CD4-positive, CD25-positive, alpha-beta regulatory T cell (primary cell): ENCODE results near the gene ERCC6. TPM values are rescaled to one million over a fixed set of nuclear protein-coding genes. Genes with fewer than 3 reads are reported as not detected.

Source experiments
- ATAC-seq, 2 donors: fragments of 150-1000 bp; cut with Tn5 transposase; one replicate each; pipeline ENCODE4 v1.10.0; 2021; ENCODE audit warnings: low read depth in 2 of 2, moderate number of reproducible peaks in 2 of 2, moderate library complexity in 1 of 2
- DNase-seq, 3 donors: peaks; one replicate each; pipeline versions ENCODE4 v3.0.0 to v3.0.0-alpha.2; 2012 to 2022; ENCODE audit warnings: mixed read lengths in 1 of 3
- H3K27ac ChIP-seq: one replicate; pipeline ENCODE4 v1.7.0; 2013; ENCODE audit warnings: mild to moderate bottlenecking, low read length; ENCODE audit not compliant: insufficient read depth, poor library complexity, severe bottlenecking
- H3K27me3 ChIP-seq: one replicate; pipeline ENCODE4 v1.7.0; 2013; ENCODE audit warnings: low read length; ENCODE audit not compliant: control insufficient read depth, insufficient read depth
- H3K36me3 ChIP-seq: one replicate; pipeline ENCODE4 v1.7.0; 2013; ENCODE audit warnings: mild to moderate bottlenecking, low read length, moderate library complexity; ENCODE audit not compliant: control insufficient read depth, insufficient read depth
- H3K4me1 ChIP-seq: 2 replicates; pipeline ENCODE4 v1.7.0; 2013; ENCODE audit warnings: mild to moderate bottlenecking, low read length; ENCODE audit not compliant: insufficient read depth, control insufficient read depth, poor library complexity, severe bottlenecking
- H3K4me3 ChIP-seq: one replicate; pipeline ENCODE4 v1.7.0; 2013; ENCODE audit warnings: low read depth, mild to moderate bottlenecking, low read length, moderate library complexity
- H3K9me3 ChIP-seq, 2 experiments: 1 replicate in 1 of 2; 2 replicates in 1 of 2; pipeline ENCODE4 v1.7.0; 2013; ENCODE audit warnings: low read length in 2 of 2, mild to moderate bottlenecking in 1 of 2, moderate library complexity in 1 of 2; ENCODE audit not compliant: control insufficient read depth in 2 of 2
- H3K27ac Mint-ChIP-seq, 3 donors: one replicate each; pipeline ENCODE4 v1.8.0; 2020 to 2022; ENCODE audit warnings: mild to moderate bottlenecking in 3 of 3, mixed read lengths in 3 of 3, moderate library complexity in 2 of 3
- H3K27me3 Mint-ChIP-seq: one replicate; pipeline ENCODE4 v1.8.0; 2022; ENCODE audit warnings: mild to moderate bottlenecking, mixed read lengths
- H3K36me3 Mint-ChIP-seq: one replicate; pipeline ENCODE4 v1.8.0; 2020; ENCODE audit warnings: mixed read lengths
- H3K4me1 Mint-ChIP-seq, 4 donors: one replicate each; pipeline ENCODE4 v1.8.0; 2020 to 2022; ENCODE audit warnings: mixed read lengths in 4 of 4, mild to moderate bottlenecking in 1 of 4
- H3K4me3 Mint-ChIP-seq, 4 donors: one replicate each; pipeline ENCODE4 v1.8.0; 2020 to 2022; ENCODE audit warnings: mild to moderate bottlenecking in 4 of 4, mixed read lengths in 4 of 4, moderate library complexity in 3 of 4
- H3K9me3 Mint-ChIP-seq, 7 donors: one replicate each; pipeline ENCODE4 v1.8.0; 2020 to 2022; ENCODE audit warnings: mixed read lengths in 7 of 7, mild to moderate bottlenecking in 3 of 7, moderate library complexity in 2 of 7
- polyA plus RNA-seq, 4 donors: library from polyadenylated mRNA; unstranded; fragments of 300-500 nt; fragmentation: Illumina TruSeq; gene quantifications; one replicate each; pipeline ENCODE4 v1.2.3, GENCODE V29; 2021
- total RNA-seq: library from RNA; stranded (reverse); gene quantifications from one replicate; pipeline ENCODE4 v1.2.3, GENCODE V29; 2022

ERCC6 gene
- total and polyA plus RNA-seq, 5 donors from 2014 or later = 8.9 to 59.9 (median 14.3) TPM

- H3K27ac Mint-ChIP-seq = peak overlapping the region in 1 of 3 donors; percentile 39
These were observed 33.7 kb upstream of the ERCC6 start for GRCh38 chr10:49572594-49573114.

GRCh38 chr10:49571388-49571787 lies 32.5 kb upstream of the ERCC6 start:
- peaks cover 4% of the 10 kb centered on the region for H3K27me3 Mint-ChIP-seq
- Histone ChIP-seq H3K27ac (no peak overlapping the region), H3K36me3 (no peaks in the 10 kb centered on the region), H3K4me3 (no peak overlapping the region), H3K27me3 (no peaks in the 10 kb centered on the region), H3K9me3 (no peaks in the 10 kb centered on the region), H3K4me1 (no peaks in the 10 kb centered on the region)
- H3K36me3 Mint-ChIP-seq = no peaks in the 10 kb centered on the region
- H3K4me3 Mint-ChIP-seq = no peak overlapping the region
- DNase-seq (peak in 1 of 3 donors; percentile 46), ATAC-seq (no peak)
- H3K27ac Mint-ChIP-seq = no peak overlapping the region
- no peaks in the 10 kb centered on the region for H3K4me1 Mint-ChIP-seq
- H3K9me3 Mint-ChIP-seq = peaks cover 0 to 5% (median 0%) of the 10 kb centered on the region in 7 donors

More at GRCh38 chr10:49572594-49573114, 33.7 kb upstream of the ERCC6 start:
- peaks cover 4% of the 10 kb centered on the region for H3K27me3 Mint-ChIP-seq
- H3K4me3 Mint-ChIP-seq = no peak overlapping the region
- no peaks in the 10 kb centered on the region for H3K4me1 Mint-ChIP-seq
- H3K27ac ChIP-seq = no peak overlapping the region
- no peaks in the 10 kb centered on the region for H3K36me3 ChIP-seq
- H3K9me3 ChIP-seq = no peaks in the 10 kb centered on the region
- H3K4me1 ChIP-seq = no peaks in the 10 kb centered on the region
- H3K9me3 Mint-ChIP-seq = peaks cover 0 to 3% (median 0%) of the 10 kb centered on the region in 7 donors
- no peaks in the 10 kb centered on the region for H3K27me3 ChIP-seq
- no peak overlapping the region for H3K4me3 ChIP-seq
- ATAC-seq (no peak), DNase-seq (no peak)
- no peaks in the 10 kb centered on the region for H3K36me3 Mint-ChIP-seq

- peaks cover 0 to 7% (median 0%) of the 10 kb centered on the region in 7 donors for H3K9me3 Mint-ChIP-seq
- Histone ChIP-seq H3K27ac (no peak overlapping the region), H3K36me3 (no peaks in the 10 kb centered on the region), H3K4me3 (no peak overlapping the region), H3K27me3 (no peaks in the 10 kb centered on the region), H3K9me3 (no peaks in the 10 kb centered on the region), H3K4me1 (no peaks in the 10 kb centered on the region)
- H3K27ac Mint-ChIP-seq = peak overlapping the region in 1 of 3 donors; percentile 77
- no peaks in the 10 kb centered on the region for H3K4me1 Mint-ChIP-seq
- H3K36me3 Mint-ChIP-seq = no peaks in the 10 kb centered on the region
- DNase-seq = no peak
- peaks cover 15% of the 10 kb centered on the region for H3K27me3 Mint-ChIP-seq
- no peak for ATAC-seq
- no peak overlapping the region for H3K4me3 Mint-ChIP-seq
These were observed 30.2 kb upstream of the ERCC6 start for GRCh38 chr10:49569031-49569631.

GRCh38 chr10:49568235-49568634 lies 29.3 kb upstream of the ERCC6 start:
- Mint-ChIP-seq H3K36me3 (no peaks in the 10 kb centered on the region), H3K27ac (no peak overlapping the region)

GRCh38 chr10:49567810-49568209 lies 28.9 kb upstream of the ERCC6 start:
- Histone ChIP-seq H3K4me3 (no peak overlapping the region), H3K9me3 (no peaks in the 10 kb centered on the region), H3K36me3 (no peaks in the 10 kb centered on the region), H3K4me1 (no peaks in the 10 kb centered on the region), H3K27me3 (peaks cover 7% of the 10 kb centered on the region), H3K27ac (no peak overlapping the region)
- ATAC-seq (no peak), DNase-seq (no peak)
- Mint-ChIP-seq H3K4me3 (no peak overlapping the region), H3K4me1 (no peaks in the 10 kb centered on the region), H3K27ac (no peak overlapping the region), H3K27me3 (peaks cover 14% of the 10 kb centered on the region), H3K9me3 (peaks cover 0 to 7% (median 0%) of the 10 kb centered on the region in 7 donors), H3K36me3 (no peaks in the 10 kb centered on the region)

More at GRCh38 chr10:49568235-49568634, 29.3 kb upstream of the ERCC6 start:
- no peak overlapping the region for H3K27ac ChIP-seq
- no peak overlapping the region for H3K4me3 ChIP-seq
- no peaks in the 10 kb centered on the region for H3K4me1 ChIP-seq
- no peak overlapping the region for H3K4me3 Mint-ChIP-seq
- DNase-seq (peak in 1 of 3 donors; percentile 48), ATAC-seq (no peak)
- H3K4me1 Mint-ChIP-seq = no peaks in the 10 kb centered on the region
- H3K27me3 Mint-ChIP-seq = peaks cover 14% of the 10 kb centered on the region
- H3K9me3 Mint-ChIP-seq = peaks cover 0 to 7% (median 0%) of the 10 kb centered on the region in 7 donors
- H3K36me3 ChIP-seq = no peaks in the 10 kb centered on the region
- peaks cover 4% of the 10 kb centered on the region for H3K27me3 ChIP-seq
- no peaks in the 10 kb centered on the region for H3K9me3 ChIP-seq

GRCh38 chr10:49564461-49565009 lies 25.6 kb upstream of the ERCC6 start:
- Histone ChIP-seq H3K36me3 (no peaks in the 10 kb centered on the region), H3K9me3 (no peaks in the 10 kb centered on the region), H3K4me3 (no peak overlapping the region), H3K27me3 (peaks cover 13% of the 10 kb centered on the region), H3K27ac (no peak overlapping the region), H3K4me1 (no peaks in the 10 kb centered on the region)
- no peak for DNase-seq
- no peak overlapping the region for H3K27ac Mint-ChIP-seq
- peaks cover 33% of the 10 kb centered on the region for H3K27me3 Mint-ChIP-seq
- no peak for ATAC-seq
- H3K4me3 Mint-ChIP-seq = no peak overlapping the region
- H3K9me3 Mint-ChIP-seq = peaks cover 0 to 4% (median 0%) of the 10 kb centered on the region in 7 donors
- H3K36me3 Mint-ChIP-seq = no peaks in the 10 kb centered on the region
- H3K4me1 Mint-ChIP-seq = no peaks in the 10 kb centered on the region

- Histone ChIP-seq H3K36me3 (no peaks in the 10 kb centered on the region), H3K27ac (no peak overlapping the region), H3K4me1 (no peaks in the 10 kb centered on the region), H3K4me3 (no peak overlapping the region), H3K27me3 (peaks cover 13% of the 10 kb centered on the region), H3K9me3 (no peaks in the 10 kb centered on the region)
- DNase-seq = no peak
- no peak overlapping the region for H3K4me3 Mint-ChIP-seq
- ATAC-seq = no peak
- H3K27ac Mint-ChIP-seq = no peak overlapping the region
- H3K27me3 Mint-ChIP-seq = peaks cover 43% of the 10 kb centered on the region
- no peaks in the 10 kb centered on the region for H3K36me3 Mint-ChIP-seq
- H3K9me3 Mint-ChIP-seq = peaks cover 0 to 6% (median 0%) of the 10 kb centered on the region in 7 donors
- H3K4me1 Mint-ChIP-seq = no peaks in the 10 kb centered on the region
These were observed 24.0 kb upstream of the ERCC6 start for GRCh38 chr10:49562893-49563292.

- Mint-ChIP-seq H3K36me3 (no peaks in the 10 kb centered on the region), H3K9me3 (peaks cover 0 to 11% (median 1%) of the 10 kb centered on the region in 7 donors), H3K27me3 (peaks cover 44% of the 10 kb centered on the region), H3K4me3 (no peak overlapping the region), H3K27ac (no peak overlapping the region), H3K4me1 (no peaks in the 10 kb centered on the region)
- H3K36me3 ChIP-seq = no peaks in the 10 kb centered on the region
- DNase-seq = no peak
- H3K27me3 ChIP-seq = peaks cover 13% of the 10 kb centered on the region
- no peak overlapping the region for H3K4me3 ChIP-seq
- H3K9me3 ChIP-seq = peaks cover 0 to 5% of the 10 kb centered on the region in 2 experiments
- no peak for ATAC-seq
- no peaks in the 10 kb centered on the region for H3K4me1 ChIP-seq
- H3K27ac ChIP-seq = no peak overlapping the region
These were observed 21.6 kb upstream of the ERCC6 start for GRCh38 chr10:49560526-49560925.
